ENCODE data around the gene GABBR2.

DNA sequence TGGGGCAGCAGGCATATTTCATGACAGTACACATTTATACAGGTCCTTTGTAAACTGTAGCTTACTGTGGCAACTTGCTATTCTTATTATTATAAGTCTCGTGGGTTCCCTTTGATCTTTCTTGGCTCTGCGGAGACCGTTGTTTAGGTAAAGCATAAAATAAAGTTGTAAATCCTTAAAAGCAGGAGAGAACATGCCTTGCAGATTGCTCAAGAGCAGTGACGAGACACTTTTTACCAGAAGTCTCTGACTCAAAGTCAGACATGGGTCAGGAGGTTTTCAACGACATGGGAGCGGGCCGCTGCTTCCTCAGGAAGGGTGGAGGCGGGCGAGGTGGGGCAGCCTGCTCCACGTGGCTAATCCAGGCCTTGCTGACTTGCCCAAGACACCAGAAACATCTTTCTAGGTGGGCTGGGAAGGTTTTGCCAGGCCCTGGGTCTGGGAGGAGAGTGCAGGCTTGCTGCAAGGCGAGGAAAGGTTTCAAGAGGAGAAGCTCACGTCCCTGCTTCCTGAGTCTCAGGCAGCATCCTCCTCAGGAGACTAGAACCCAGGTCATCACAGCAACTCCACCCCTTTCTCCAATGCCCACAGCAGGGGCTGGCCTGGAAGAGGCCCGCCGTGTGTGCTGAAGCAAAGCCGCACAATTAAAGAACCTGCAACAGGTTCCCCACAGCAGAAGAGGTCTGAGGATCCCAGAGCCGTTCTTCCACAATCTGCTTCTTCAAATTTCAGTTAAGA, 459.8 kb downstream of the GABBR2 start:
- TF ChIP-seq, protein P1, sequence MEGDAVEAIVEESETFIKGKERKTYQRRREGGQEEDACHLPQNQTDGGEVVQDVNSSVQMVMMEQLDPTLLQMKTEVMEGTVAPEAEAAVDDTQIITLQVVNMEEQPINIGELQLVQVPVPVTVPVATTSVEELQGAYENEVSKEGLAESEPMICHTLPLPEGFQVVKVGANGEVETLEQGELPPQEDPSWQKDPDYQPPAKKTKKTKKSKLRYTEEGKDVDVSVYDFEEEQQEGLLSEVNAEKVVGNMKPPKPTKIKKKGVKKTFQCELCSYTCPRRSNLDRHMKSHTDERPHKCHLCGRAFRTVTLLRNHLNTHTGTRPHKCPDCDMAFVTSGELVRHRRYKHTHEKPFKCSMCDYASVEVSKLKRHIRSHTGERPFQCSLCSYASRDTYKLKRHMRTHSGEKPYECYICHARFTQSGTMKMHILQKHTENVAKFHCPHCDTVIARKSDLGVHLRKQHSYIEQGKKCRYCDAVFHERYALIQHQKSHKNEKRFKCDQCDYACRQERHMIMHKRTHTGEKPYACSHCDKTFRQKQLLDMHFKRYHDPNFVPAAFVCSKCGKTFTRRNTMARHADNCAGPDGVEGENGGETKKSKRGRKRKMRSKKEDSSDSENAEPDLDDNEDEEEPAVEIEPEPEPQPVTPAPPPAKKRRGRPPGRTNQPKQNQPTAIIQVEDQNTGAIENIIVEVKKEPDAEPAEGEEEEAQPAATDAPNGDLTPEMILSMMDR (conservative IDR thresholded peaks at IDR 0.05; ENCODE audit: low read length) = no peak
- no peak for TF ChIP-seq EZH2phosphoT487 (IDR thresholded peaks at IDR 0.05; ENCODE audit: borderline replicate concordance, low read depth, low read length)
